ENCODE measurements around the gene BMPER.

The BMPER gene

GRCh38 chr7:34145603-34146002 is 240.3 kb downstream of the BMPER start:
- DNase-seq: no peak

DNA sequence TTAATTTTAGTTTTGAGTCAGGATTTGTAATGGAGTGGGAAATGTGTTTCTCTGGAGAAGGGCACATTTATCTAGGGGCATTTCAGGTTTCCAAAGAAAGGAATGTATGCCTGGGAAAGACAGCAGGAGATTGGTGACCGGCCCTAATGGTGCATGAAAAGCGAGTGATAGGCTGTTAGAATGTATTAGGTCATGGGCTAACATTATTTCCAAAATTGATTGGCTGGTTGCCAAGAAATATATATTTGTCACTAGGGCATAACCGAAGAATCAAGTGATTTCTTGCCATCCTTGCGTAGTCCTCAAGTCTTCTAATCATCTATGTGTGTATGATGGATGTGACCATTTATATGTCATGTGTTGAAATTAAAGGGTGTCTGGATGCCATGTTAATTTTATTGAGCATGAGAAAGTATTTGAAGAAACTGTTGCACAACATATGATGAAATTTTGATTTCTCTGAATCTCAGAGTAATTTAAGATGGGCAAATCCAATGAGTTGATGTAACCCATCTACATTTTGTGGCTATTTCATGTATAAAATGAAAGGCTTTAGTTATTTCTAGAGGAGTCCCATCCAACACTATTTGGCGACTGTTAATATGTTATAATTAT is 248.4 kb downstream of the BMPER start:
- DNase-seq: no peak

GRCh38 chr7:34155220-34155908 is 250.0 kb downstream of the BMPER start:
- DNase-seq: no peak

DNA sequence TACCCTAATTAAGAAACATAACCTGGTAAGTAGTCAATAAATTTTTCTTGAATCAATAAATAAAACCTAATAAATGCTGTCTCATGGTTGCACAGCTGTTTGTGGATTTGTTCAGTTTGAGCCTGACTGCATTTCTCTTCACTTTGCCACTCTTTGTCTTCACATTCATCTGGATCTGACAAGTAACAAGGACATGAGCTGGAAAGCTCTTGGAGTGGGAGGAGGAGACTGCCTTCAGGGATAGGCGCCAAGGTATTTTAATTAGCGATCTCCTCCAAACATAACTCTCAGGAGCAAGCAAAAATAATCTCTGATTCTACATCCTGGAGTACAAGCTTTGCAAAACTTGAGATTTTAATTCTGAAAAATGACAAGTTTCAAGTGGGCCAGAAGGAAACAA is 251.0 kb downstream of the BMPER start:
- DNase-seq: no peak

DNA sequence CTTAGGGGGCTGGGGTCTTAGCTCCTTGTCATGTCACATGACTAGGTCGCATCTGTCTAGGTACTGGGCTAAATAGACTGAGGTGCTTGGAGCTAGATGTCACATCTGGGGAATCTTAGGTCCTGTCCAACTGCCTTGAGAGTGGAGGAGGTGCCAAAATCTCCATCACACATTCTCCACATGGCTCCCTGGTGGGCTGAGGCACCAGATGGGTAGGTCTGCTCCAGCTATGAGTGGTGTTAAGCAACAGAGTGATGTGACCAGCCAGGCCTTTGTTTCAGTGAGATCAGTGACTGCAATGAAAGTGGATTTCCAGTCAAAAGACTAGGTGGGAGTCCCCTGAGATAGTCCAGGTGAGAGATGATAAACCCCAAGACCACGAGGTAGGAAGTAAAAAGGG is 251.8 kb downstream of the BMPER start:
- no peak for DNase-seq

GRCh38 chr7:34158368-34159153 is 253.2 kb downstream of the BMPER start:
- peak in 1 of 2 experiments; percentile 15 for DNase-seq

- peak in 1 of 2 experiments; percentile 71 for DNase-seq
These were observed 255.0 kb downstream of the BMPER start for GRCh38 chr7:34160261-34160752.

- no peak for DNase-seq
These were observed 256.8 kb downstream of the BMPER start for GRCh38 chr7:34162027-34162565.

DNA sequence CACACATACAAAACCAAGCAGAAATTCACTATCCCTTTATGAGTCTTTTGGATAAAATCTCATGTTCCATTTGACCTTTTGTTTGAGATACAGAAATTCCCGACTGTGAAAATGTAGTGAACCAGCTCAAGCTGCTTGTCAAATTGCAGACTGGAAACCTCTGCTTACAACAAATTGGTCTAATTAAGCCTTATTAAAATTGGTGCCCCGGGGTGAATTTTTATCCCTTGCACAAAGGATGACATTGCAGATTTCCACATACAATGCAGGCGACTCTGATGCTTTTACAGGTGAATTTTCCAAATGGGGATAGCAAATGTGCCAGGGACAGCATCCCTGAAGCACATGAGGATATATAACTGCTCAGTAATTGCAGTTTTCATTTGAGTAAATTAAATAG is 257.3 kb downstream of the BMPER start:
- DNase-seq: no peak

GRCh38 chr7:34163956-34164355 is 258.6 kb downstream of the BMPER start:
- no peak for DNase-seq

DNA sequence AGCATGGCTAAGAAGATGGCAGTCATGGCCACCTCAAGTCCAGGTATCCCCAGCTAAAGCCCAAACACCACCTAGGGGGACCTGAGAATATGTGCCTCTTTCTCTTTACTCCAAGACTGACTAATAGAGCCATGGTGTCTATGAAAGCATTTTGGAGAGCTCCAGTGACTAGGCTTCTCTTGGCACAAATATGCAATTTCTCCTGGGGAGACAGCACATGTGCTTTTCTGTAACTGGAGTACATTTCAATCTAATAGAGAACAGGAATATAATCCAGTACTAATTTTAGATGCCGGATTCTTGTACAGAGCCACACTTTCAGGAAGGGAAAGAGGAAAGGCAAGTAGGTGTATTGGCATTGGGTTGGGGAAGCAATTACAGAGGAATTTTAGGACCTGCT is 260.1 kb downstream of the BMPER start:
- DNase-seq: no peak

DNA sequence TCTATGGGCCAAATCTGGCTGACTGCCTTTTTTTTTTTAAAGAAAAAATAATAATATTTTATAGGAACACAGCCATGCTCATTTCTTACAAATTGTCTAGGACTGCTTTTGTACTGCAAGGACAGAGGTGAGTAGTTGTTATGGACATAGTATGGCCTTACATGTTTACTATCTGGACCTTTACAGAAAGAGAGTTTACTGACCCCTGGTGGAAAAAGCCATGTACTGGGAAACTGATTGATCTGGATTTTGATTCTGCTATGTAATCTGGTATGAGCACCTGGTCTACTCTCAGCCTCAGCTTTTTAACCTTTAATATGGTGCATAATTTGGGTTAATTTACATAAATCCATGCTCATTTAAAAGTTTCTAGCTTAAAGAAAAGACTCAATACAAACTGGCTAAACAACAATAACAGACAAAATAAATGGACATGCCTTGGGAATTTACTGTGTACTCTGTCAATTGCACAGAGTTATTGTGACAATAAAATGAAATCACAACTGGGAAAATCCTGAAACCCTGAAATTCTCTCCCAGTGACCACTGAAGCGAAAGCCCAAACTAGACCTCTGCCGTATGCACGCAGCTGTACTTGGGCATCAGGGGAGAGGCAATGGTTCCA is 260.7 kb downstream of the BMPER start:
- DNase-seq: peak; percentile 37 to 62

DNA sequence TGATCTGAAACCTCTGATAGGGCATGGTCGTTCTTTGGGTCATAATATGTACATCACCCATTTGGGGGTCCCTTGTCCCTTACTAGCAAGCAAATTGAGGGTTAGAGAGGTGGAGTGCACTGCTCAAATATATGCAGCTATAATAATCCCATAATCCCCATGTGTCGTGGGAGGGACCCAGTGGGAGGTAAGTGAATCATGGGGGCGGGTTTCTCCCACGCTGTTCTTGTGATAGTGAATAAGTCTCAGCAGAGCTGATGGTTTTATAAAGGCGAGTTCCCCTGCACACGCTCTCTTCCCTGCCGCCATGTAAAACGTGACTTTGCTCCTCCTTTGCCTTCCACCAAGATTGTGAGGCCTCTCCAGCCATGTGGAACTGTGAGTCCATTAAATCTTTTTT is 262.7 kb downstream of the BMPER start:
- DNase-seq: no peak

DNA sequence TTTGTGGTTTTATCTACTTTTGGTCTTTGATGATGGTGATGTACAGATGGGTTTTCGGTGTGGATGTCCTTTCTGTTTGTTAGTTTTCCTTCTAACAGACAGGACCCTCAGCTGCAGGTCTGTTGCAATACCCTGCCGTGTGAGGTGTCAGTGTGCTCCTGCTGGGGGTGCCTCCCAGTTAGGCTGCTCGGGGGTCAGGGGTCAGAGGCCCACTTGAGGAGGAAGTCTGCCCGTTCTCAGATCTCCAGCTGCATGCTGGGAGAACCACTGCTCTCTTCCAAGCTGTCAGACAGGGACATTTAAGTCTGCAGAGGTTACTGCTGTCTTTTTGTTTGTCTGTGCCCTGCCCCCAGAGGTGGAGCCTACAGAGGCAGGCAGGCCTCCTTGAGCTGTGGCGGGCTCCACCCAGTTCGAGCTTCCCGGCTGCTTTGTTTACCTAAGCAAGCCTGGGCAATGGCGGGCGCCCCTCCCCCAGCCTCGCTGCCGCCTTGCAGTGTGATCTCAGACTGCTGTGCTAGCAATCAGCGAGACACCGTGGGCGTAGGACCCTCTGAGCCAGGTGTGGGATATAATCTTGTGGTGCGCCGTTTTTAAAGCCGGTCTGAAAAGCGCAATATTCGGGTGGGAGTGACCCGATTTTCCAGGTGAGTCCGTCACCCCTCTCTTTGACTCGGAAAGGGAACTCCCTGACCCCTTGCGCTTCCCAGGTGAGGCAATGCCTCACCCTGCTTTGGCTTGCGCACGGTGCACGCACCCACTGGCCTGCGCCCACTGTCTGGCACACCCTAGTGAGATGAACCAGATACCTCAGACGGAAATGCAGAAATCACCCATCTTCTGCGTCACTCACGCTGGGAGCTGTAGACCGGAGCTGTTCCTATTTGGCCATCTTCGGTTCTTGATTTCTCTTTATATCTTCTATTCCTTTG is 269.6 kb downstream of the BMPER start:
- peak; percentile 58 to 70 for DNase-seq

GRCh38 chr7:34175837-34176236 is 270.5 kb downstream of the BMPER start:
- no peak for DNase-seq

DNA sequence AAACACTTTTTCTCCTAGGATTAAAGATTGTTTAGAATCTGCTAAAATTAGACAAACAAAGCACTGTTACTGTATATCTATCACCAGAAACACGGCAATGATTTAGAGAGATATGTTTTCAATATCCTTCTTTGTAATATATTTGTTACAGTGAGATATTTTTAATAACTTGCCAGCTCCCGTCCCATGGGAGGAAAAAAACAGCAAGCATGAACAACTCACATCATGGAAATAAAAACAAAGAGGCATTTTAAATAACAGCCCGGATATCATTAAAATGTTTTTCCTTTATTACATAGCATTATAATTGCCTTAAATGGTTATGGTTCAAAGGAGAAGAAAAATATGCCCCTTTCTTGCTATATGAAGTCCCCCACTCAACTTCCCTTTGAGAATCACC is 272.1 kb downstream of the BMPER start:
- no peak for DNase-seq

DNA sequence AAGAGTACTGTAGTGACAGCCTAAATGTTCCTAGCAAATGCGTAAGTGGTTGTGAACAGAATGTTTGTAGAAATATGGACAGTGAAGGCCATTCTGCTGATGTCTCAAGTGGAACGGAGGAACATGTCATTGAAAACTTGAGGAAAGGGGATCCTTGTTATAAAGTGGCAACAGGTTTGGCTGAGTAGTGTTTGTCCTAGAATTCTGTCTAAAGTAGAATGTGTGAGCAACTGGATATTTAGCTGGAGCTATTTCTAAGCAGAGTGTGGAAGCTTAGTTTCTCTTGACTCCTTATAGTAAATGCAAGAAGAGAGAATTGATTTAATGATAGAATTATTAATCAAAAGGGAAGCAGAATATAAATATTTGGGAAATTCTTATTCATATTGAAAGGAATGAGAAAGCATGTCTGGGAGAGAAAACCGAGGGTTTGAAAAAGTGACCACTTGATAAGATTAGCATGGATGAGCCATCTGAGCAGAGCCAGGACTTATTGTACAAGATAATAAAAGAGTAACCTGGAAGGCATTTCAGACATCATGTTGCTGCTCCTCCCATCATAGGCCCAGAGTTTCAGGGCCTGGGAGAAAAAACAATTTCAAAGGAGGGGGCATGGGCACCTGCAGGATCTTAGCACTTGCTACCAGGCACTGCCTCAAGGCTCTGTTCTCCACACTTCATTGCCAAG is 276.1 kb downstream of the BMPER start:
- no peak for DNase-seq

- no peak for DNase-seq
These were observed 279.1 kb downstream of the BMPER start for GRCh38 chr7:34184466-34184865.

- no peak for DNase-seq
These were observed 282.5 kb downstream of the BMPER start for GRCh38 chr7:34187798-34188307.

DNA sequence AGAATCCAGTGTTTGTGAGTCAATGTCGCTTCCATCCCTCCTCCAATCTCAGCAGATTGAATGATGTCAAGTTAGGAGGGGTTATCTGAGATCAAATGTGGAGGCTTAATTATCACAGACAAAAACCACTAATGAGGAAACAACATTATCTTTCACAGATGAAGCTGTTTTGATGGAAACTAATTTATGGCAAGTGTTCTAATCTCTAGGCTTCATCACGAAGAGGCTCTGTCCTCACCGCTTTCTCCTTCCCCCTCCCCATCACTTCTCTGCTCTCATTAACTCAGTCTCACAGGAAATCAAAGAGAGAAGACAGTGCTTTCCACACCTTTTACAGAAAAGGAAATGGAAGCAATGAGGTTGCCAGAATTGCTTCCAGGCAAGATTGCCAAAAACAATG is 283.7 kb downstream of the BMPER start:
- no peak for DNase-seq

GRCh38 chr7:34190299-34190698 is 285.0 kb downstream of the BMPER start:
- DNase-seq: no peak
